H1 (cell line): Measurements from ENCODE around the gene POU2AF3. TPM values are rescaled to one million over a fixed set of nuclear protein-coding genes. Genes with fewer than 3 reads are reported as not detected.

Experiments used
- CTCF ChIA-PET: fragments of 300-600 bp; sonication (Branson Sonifier 250); formaldehyde crosslinking; loops from one replicate; lab custom pipeline; 2021; ENCODE audit not compliant: partially characterized antibody; lab: Charles Lee
- POLR2A ChIA-PET: fragments of 300-600 bp; sonication (Branson Sonifier 250); formaldehyde crosslinking; loops from one replicate; lab custom pipeline; 2021; ENCODE audit warnings: inconsistent platforms; ENCODE audit not compliant: partially characterized antibody; lab: Charles Lee
- DNase-seq, 2 experiments: peaks; one replicate each; pipeline versions ENCODE4 v3.0.0 to v3.0.0-alpha.2; 2010 to 2022; ENCODE audit warnings: low spot score in 2 of 2, low read depth in 1 of 2, mixed read lengths in 1 of 2
- FAIRE-seq: peaks from 2 replicates; lab custom pipeline; 2011; peaks lifted over from hg19 to GRCh38; lab: Jason Lieb, UNC
- H2AFZ ChIP-seq: 2 replicates; pipeline ENCODE4 v1.8.1; 2012; ENCODE audit warnings: low read length, inconsistent platforms
- H2AK5ac ChIP-seq: 2 replicates; pipeline ENCODE4 v1.6.1; 2013; ENCODE audit warnings: low read depth, low read length
- H2BK120ac ChIP-seq: replicated peaks from 2 replicates; pipeline ENCODE3; 2013; ENCODE audit warnings: low read depth, low read length, inconsistent platforms
- H2BK12ac ChIP-seq: 2 replicates; pipeline ENCODE4 v1.6.1; 2013; ENCODE audit warnings: low read depth, low read length
- H2BK15ac ChIP-seq: 2 replicates; pipeline ENCODE4 v1.6.1; 2013; ENCODE audit warnings: low read length
- H2BK20ac ChIP-seq: 2 replicates; pipeline ENCODE4 v1.6.1; 2013; ENCODE audit warnings: low read length
- H2BK5ac ChIP-seq: 2 replicates; pipeline ENCODE4 v1.6.1; 2013; ENCODE audit warnings: low read depth, low read length
- H3K14ac ChIP-seq: 2 replicates; pipeline ENCODE4 v1.6.1; 2013; ENCODE audit warnings: inconsistent platforms; ENCODE audit not compliant: insufficient read length
- H3K18ac ChIP-seq: 2 replicates; pipeline ENCODE4 v1.6.1; 2013; ENCODE audit warnings: low read length; ENCODE audit errors: extremely low read depth
- H3K23ac ChIP-seq: 2 replicates; pipeline ENCODE4 v1.6.1; 2013; ENCODE audit warnings: inconsistent platforms; ENCODE audit not compliant: insufficient read length
- H3K23me2 ChIP-seq: 2 replicates; pipeline ENCODE4 v1.6.1; 2013; ENCODE audit warnings: low read depth, low read length
- H3K27ac ChIP-seq: 2 replicates; pipeline ENCODE4 v1.6.1; 2011; ENCODE audit warnings: low read depth, low read length, inconsistent platforms
- H3K27me3 ChIP-seq, 4 experiments: replicated peaks in 1 of 4; 1 replicate in 1 of 4; 2 replicates in 3 of 4; pipeline versions ENCODE4 v1.6.1 to v1.8.1; 2011 to 2013; ENCODE audit warnings: low read length in 3 of 4, mild to moderate bottlenecking in 3 of 4, inconsistent platforms in 2 of 4, mixed read lengths in 2 of 4, moderate library complexity in 1 of 4; ENCODE audit not compliant: control insufficient read depth in 3 of 4, insufficient read depth in 3 of 4; ENCODE audit errors: extremely low read depth in 1 of 4
- H3K36me3 ChIP-seq, 4 experiments: 2 replicates each; pipeline versions ENCODE4 v1.6.1 to v1.8.1; 2011 to 2013; ENCODE audit warnings: mild to moderate bottlenecking in 4 of 4, low read length in 3 of 4, moderate library complexity in 2 of 4, control low read depth in 1 of 4, inconsistent platforms in 1 of 4; ENCODE audit not compliant: insufficient read depth in 4 of 4, control insufficient read depth in 2 of 4
- H3K4ac ChIP-seq: replicated peaks from 2 replicates; pipeline ENCODE3; 2013; ENCODE audit warnings: low read length, low read depth, mixed read lengths, inconsistent platforms; ENCODE audit not compliant: insufficient read length
- H3K4me1 ChIP-seq, 4 experiments: replicated peaks in 1 of 4; 1 replicate in 1 of 4; 2 replicates in 3 of 4; pipeline versions ENCODE4 v1.6.1 to v1.8.1; 2011 to 2013; ENCODE audit warnings: low read length in 3 of 4, inconsistent platforms in 2 of 4, mixed read lengths in 1 of 4; ENCODE audit not compliant: insufficient read depth in 4 of 4, control insufficient read depth in 3 of 4
- H3K4me2 ChIP-seq, 2 experiments: 2 replicates each; pipeline versions ENCODE4 v1.6.1 to v1.8.1; 2011 to 2013; ENCODE audit warnings: low read depth in 2 of 2, low read length in 2 of 2, control low read depth in 1 of 2, inconsistent platforms in 1 of 2, mild to moderate bottlenecking in 1 of 2; ENCODE audit not compliant: insufficient read depth in 1 of 2
- H3K4me3 ChIP-seq, 4 experiments: fragments of 200-600, 300-600 bp in 1 of 4; sonication (generic), shearing (Covaris generic), sonication (Bioruptor Twin) in 1 of 4; 2 replicates each; pipeline versions ENCODE4 v1.5.1 to v1.8.1; 2011 to 2016; ENCODE audit warnings: low read length in 4 of 4, low read depth in 3 of 4, control low read depth in 2 of 4, inconsistent platforms in 2 of 4, mild to moderate bottlenecking in 2 of 4, mixed read lengths in 1 of 4, moderate library complexity in 1 of 4; ENCODE audit not compliant: insufficient read depth in 2 of 4; ENCODE audit errors: extremely low read depth in 1 of 4
- H3K56ac ChIP-seq: replicated peaks from 2 replicates; pipeline ENCODE3; 2013; ENCODE audit warnings: low read depth, mild to moderate bottlenecking, mixed read lengths, low read length, inconsistent platforms; ENCODE audit not compliant: insufficient read length
- H3K79me1 ChIP-seq: 2 replicates; pipeline ENCODE4 v1.6.1; 2013; ENCODE audit warnings: low read depth, low read length, control low read depth
- H3K79me2 ChIP-seq, 2 experiments: 2 replicates each; pipeline versions ENCODE4 v1.6.1 to v1.8.1; 2012 to 2013; ENCODE audit warnings: low read length in 2 of 2, mild to moderate bottlenecking in 2 of 2, inconsistent platforms in 1 of 2; ENCODE audit not compliant: insufficient read depth in 2 of 2, control insufficient read depth in 1 of 2
- H3K9ac ChIP-seq, 4 experiments: replicated peaks in 1 of 4; 1 replicate in 1 of 4; 2 replicates in 3 of 4; pipeline versions ENCODE4 v1.6.1 to v1.8.1; 2011 to 2013; ENCODE audit warnings: low read depth in 3 of 4, low read length in 3 of 4, control low read depth in 2 of 4, mild to moderate bottlenecking in 2 of 4, moderate library complexity in 2 of 4, inconsistent platforms in 1 of 4; ENCODE audit errors: extremely low read depth in 1 of 4
- H3K9me3 ChIP-seq, 2 experiments: 2 replicates each; pipeline versions ENCODE4 v1.6.1 to v1.8.1; 2012 to 2013; ENCODE audit warnings: mild to moderate bottlenecking in 2 of 2, moderate library complexity in 2 of 2, control low read depth in 1 of 2, inconsistent platforms in 1 of 2, low read depth in 1 of 2, low read length in 1 of 2, mixed read lengths in 1 of 2; ENCODE audit not compliant: insufficient read depth in 2 of 2
- H4K20me1 ChIP-seq, 2 experiments: replicated peaks in 1 of 2; 2 replicates each; pipeline versions ENCODE3 to v1.8.1; 2011 to 2013; ENCODE audit warnings: inconsistent platforms in 2 of 2, low read length in 2 of 2, mild to moderate bottlenecking in 1 of 2; ENCODE audit not compliant: insufficient read depth in 2 of 2, control insufficient read depth in 1 of 2
- H4K5ac ChIP-seq: 2 replicates; pipeline ENCODE4 v1.6.1; 2013; ENCODE audit warnings: low read length, low read depth, mixed read lengths, inconsistent platforms; ENCODE audit not compliant: insufficient read length
- H4K8ac ChIP-seq: 2 replicates; pipeline ENCODE4 v1.8.0; 2013; ENCODE audit warnings: mild to moderate bottlenecking, moderate library complexity, low read length, inconsistent platforms; ENCODE audit not compliant: insufficient read depth; ENCODE audit errors: extremely low read depth
- H4K91ac ChIP-seq: replicated peaks from 2 replicates; pipeline ENCODE3; 2013; ENCODE audit warnings: low read length, mixed read lengths, inconsistent platforms; ENCODE audit not compliant: insufficient read length
- CBX8 ChIP-seq: fragments of 300-800, 300-1000 bp; sonication (generic); IDR thresholded peaks from 2 replicates; pipeline ENCODE4 v1.7.1; 2016; ENCODE audit warnings: low read depth, low read length, borderline replicate concordance
- CHD1 ChIP-seq: IDR thresholded peaks from 2 replicates; pipeline ENCODE4 v1.6.1; 2012; ENCODE audit warnings: low read depth, low read length, improper control_type of control experiment
- EP300 ChIP-seq, 2 experiments: IDR thresholded peaks; 1 replicate in 1 of 2; 2 replicates in 1 of 2; pipeline ENCODE4 v1.6.1; 2011 to 2012; ENCODE audit warnings: low read depth in 2 of 2, low read length in 2 of 2, mild to moderate bottlenecking in 2 of 2, borderline replicate concordance in 1 of 2, inconsistent platforms in 1 of 2, moderate library complexity in 1 of 2
- FOSL1 ChIP-seq: IDR thresholded peaks from 2 replicates; pipeline ENCODE4 v1.6.1; 2011; ENCODE audit warnings: mild to moderate bottlenecking, low read depth, low read length, moderate library complexity; ENCODE audit not compliant: insufficient read depth
- GTF2F1 ChIP-seq: IDR thresholded peaks from 2 replicates; pipeline ENCODE4 v1.6.1; 2012; ENCODE audit warnings: low read depth, low read length, improper control_type of control experiment, borderline replicate concordance
- KDM5A ChIP-seq: fragments of 200-600 bp; IDR thresholded peaks from 2 replicates; pipeline ENCODE4 v1.7.1; 2012; ENCODE audit warnings: mild to moderate bottlenecking, low read length, inconsistent platforms, mixed read lengths
- MAX ChIP-seq: IDR thresholded peaks from 2 replicates; pipeline ENCODE4 v1.6.1; 2012; ENCODE audit warnings: inconsistent platforms
- NANOG ChIP-seq: IDR thresholded peaks from 2 replicates; pipeline ENCODE4 v1.6.1; 2011; ENCODE audit warnings: low read length, low read depth, mild to moderate bottlenecking, inconsistent platforms; ENCODE audit not compliant: insufficient read depth, poor library complexity, severe bottlenecking
- NRF1 ChIP-seq: IDR thresholded peaks from 2 replicates; pipeline ENCODE4 v1.6.1; 2011; ENCODE audit warnings: mild to moderate bottlenecking, low read depth, low read length, improper control_type of control experiment
- RAD21 ChIP-seq, 2 experiments: IDR thresholded peaks in 1 of 2; conservative IDR thresholded peaks in 1 of 2; 2 replicates each; pipeline ENCODE4 v1.6.1; 2011; ENCODE audit warnings: low read depth in 2 of 2, low read length in 2 of 2, improper control_type of control experiment in 1 of 2, inconsistent platforms in 1 of 2, mild to moderate bottlenecking in 1 of 2, moderate library complexity in 1 of 2
- RXRA ChIP-seq: IDR thresholded peaks from 2 replicates; pipeline ENCODE4 v1.6.1; 2011; ENCODE audit warnings: low read depth, mild to moderate bottlenecking, low read length, moderate library complexity; ENCODE audit not compliant: insufficient read depth
- SIN3A ChIP-seq, 2 experiments: IDR thresholded peaks in 1 of 2; conservative IDR thresholded peaks in 1 of 2; 2 replicates each; pipeline ENCODE4 v1.6.1; 2011 to 2012; ENCODE audit warnings: low read length in 2 of 2, improper control_type of control experiment in 1 of 2, low read depth in 1 of 2, mild to moderate bottlenecking in 1 of 2
- TAF7 ChIP-seq: optimal IDR thresholded peaks from 2 replicates; pipeline ENCODE3; 2011; ENCODE audit warnings: low read depth, mild to moderate bottlenecking, inconsistent platforms, low read length, moderate library complexity, borderline replicate concordance
- WGBS, 2 experiments: shearing (Covaris generic) in 1 of 2; methylation state at CpG; one replicate each; pipeline versions ENCODE4 v1.1.6 to v1.1.7; 2013 to 2015; ENCODE audit warnings: low lambda C conversion rate in 2 of 2, mixed read lengths in 2 of 2, inconsistent platforms in 1 of 2, low coverage in 1 of 2, missing lambda C conversion rate in 1 of 2; ENCODE audit not compliant: insufficient replicate concordance in 2 of 2, insufficient coverage in 1 of 2, insufficient read length in 1 of 2; ENCODE audit errors: extremely low coverage in 1 of 2, missing lambda C conversion rate in 1 of 2; 5-methylcytosine and 5-hydroxymethylcytosine counted together
- polyA plus RNA-seq, 7 experiments: library from polyadenylated mRNA; depleted of rRNA in 3 of 7; stranded (reverse) in 5 of 7; unstranded in 2 of 7; fragments of >200 nt in 5 of 7; fragments of 200-250 nt in 2 of 7; gene quantifications; 1 replicate in 5 of 7; 2 replicates in 1 of 7; 4 replicates in 1 of 7; pipeline versions ENCODE4 v1.2.1 to v1.2.3, GENCODE V29; 2011 to 2013; ENCODE audit warnings: missing spikeins in 2 of 7, mixed read lengths in 2 of 7
- total RNA-seq: library from RNA; stranded (reverse); fragmentation: NEBNext Ultra II Directional; extraction: Animal tissue kit (Norgen Biotek cat#: 25700); gene quantifications from 2 replicates; pipeline ENCODE4 v1.2.1, GENCODE V29; 2021

The POU2AF3 gene
- total and polyA plus RNA-seq, 2 of the 8 experiments (the other 6 are each of a cell fraction or from before 2014, with no cell fraction given) = 1.2 to 5.7 TPM

- Histone ChIP-seq H3K27me3 (no peaks in the 10 kb centered on the region), H3K23ac (no peak overlapping the region), H3K14ac (no peak overlapping the region), H3K27ac (no peak overlapping the region), H3K79me1 (no peaks in the 10 kb centered on the region), H4K20me1 (no peaks in the 10 kb centered on the region), H2AK5ac (no peak overlapping the region), H2AFZ (no peak overlapping the region), H2BK20ac (no peak overlapping the region), H4K8ac (no peak overlapping the region), H3K18ac (no peak overlapping the region), H3K9ac (no peak overlapping the region), H3K4me2 (no peak overlapping the region), H2BK120ac (no peak overlapping the region), H2BK5ac (no peak overlapping the region), H3K9me3 (no peaks in the 10 kb centered on the region), H2BK12ac (no peak overlapping the region), H3K36me3 (no peaks in the 10 kb centered on the region), H3K56ac (no peak overlapping the region), H3K4ac (no peak overlapping the region), H3K4me3 (no peak overlapping the region), H3K23me2 (no peaks in the 10 kb centered on the region), H4K91ac (no peak overlapping the region), H3K4me1 (no peaks in the 10 kb centered on the region), H2BK15ac (no peak overlapping the region), H4K5ac (no peak overlapping the region), H3K79me2 (no peaks in the 10 kb centered on the region)
- DNase-seq (no peak), FAIRE-seq (no peak)
- 87% methylated on average over 2 of the region's 2 CpGs; no CpG with 5 or more reads in 1 of the 2 experiments for WGBS, 2 experiments
- ChIA-PET POLR2A (interaction anchor here (0.6 kb wide), 1 partner anchor 62 kb away, joined by 3 read pairs; no protein-coding TSS in a partner anchor), CTCF (interaction anchor here (0.7 to 2.2 kb wide), 3 partner anchors 101 to 124 kb away, joined by 3 to 9 read pairs (median 6); no protein-coding TSS in a partner anchor)
- TF ChIP-seq TAF7 = no peak
- no peak for TF ChIP-seq KDM5A
- no peak for TF ChIP-seq SIN3A (conservative IDR thresholded peaks at IDR 0.05 in 1 of 2, IDR thresholded peaks at IDR 0.05 in 1 of 2; ENCODE audit: low read depth in 1 of 2, low read length in 2 of 2)
- TF ChIP-seq CHD1 = no peak
- no peak for TF ChIP-seq RXRA
- TF ChIP-seq CBX8 = no peak
- no peak for TF ChIP-seq NRF1
- TF ChIP-seq EP300 (IDR thresholded peaks at IDR 0.05; ENCODE audit: borderline replicate concordance in 1 of 2, low read depth in 2 of 2, low read length in 2 of 2) = no peak
- no peak for TF ChIP-seq NANOG
- TF ChIP-seq FOSL1 = no peak
- TF ChIP-seq MAX = no peak
- no peak for TF ChIP-seq GTF2F1
- TF ChIP-seq RAD21 (IDR thresholded peaks at IDR 0.05 in 1 of 2, conservative IDR thresholded peaks at IDR 0.05 in 1 of 2; ENCODE audit: low read depth in 2 of 2, low read length in 2 of 2) = no peak
These were observed 24.2 kb downstream of the POU2AF3 start for GRCh38 chr11:111322534-111322933.
